ENCODE data around the gene PLA2G5.

The PLA2G5 gene

DNA sequence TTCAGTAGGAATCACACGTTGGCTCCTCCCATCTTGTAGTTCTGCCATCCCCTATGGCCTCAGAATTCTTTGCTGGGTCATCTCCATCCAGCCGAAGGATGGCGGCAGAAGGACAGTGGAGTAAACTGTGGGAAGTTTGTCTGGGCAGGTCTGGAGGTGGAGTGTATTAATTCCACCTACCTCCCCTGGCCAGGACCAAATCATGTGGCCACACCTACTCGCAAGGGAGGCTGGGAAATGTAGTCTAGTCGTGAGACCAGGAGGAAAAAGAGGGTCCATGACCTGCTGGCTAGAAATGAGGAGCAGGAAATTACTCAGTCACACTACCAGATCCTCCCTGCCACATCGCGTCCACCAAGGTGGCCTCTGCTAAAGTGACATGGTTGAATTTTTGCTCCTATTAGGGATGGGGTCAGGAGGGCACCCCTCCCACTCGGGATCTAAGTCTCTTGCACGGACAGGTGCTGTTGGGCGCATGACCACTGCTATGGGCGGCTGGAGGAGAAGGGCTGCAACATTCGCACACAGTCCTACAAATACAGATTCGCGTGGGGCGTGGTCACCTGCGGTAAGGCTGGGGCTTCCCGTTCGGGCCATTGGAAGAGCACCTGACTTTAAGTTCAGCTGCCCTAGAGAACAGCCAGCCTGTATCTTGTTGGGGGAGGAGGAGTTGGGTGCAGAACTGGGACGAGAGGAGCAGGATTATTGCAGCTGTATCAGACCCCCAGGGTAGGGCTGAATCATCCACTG, 19.5 kb downstream of the PLA2G5 start:
- TF ChIP-seq, protein P1, sequence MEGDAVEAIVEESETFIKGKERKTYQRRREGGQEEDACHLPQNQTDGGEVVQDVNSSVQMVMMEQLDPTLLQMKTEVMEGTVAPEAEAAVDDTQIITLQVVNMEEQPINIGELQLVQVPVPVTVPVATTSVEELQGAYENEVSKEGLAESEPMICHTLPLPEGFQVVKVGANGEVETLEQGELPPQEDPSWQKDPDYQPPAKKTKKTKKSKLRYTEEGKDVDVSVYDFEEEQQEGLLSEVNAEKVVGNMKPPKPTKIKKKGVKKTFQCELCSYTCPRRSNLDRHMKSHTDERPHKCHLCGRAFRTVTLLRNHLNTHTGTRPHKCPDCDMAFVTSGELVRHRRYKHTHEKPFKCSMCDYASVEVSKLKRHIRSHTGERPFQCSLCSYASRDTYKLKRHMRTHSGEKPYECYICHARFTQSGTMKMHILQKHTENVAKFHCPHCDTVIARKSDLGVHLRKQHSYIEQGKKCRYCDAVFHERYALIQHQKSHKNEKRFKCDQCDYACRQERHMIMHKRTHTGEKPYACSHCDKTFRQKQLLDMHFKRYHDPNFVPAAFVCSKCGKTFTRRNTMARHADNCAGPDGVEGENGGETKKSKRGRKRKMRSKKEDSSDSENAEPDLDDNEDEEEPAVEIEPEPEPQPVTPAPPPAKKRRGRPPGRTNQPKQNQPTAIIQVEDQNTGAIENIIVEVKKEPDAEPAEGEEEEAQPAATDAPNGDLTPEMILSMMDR (IDR thresholded peaks at IDR 0.05; ENCODE audit: low read depth, low read length) = no peak

DNA sequence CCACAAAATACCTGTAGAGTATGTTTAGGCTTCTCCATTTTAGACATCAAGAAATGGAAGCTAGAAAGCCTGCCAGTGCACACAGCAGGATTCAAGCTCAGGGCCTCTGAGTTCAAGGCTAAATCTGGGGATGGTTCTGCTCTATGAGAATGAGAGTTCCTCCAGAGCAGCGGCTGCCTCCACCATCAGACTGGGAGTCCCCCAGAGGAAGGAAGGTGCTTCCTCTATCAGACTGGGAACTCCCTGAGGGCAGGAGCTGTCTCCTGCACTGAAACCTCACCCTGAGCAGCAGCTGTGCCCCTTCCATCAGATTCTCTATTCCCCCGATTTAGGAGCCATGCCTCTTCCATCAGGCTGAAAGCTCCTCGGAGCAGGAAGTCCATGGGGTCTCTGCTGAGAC, 20.1 kb downstream of the PLA2G5 start:
- H3K4me3 ChIP-seq (ENCODE audit: low read depth, low read length) = no peak overlapping the region
- TF ChIP-seq, protein P1 (IDR thresholded peaks at IDR 0.05; ENCODE audit: low read depth, low read length) = no peak

More for the DNA sequence above, 19.5 kb downstream of the PLA2G5 start:
- H3K4me3 ChIP-seq (ENCODE audit: low read depth, low read length) = no peak overlapping the region

DNA sequence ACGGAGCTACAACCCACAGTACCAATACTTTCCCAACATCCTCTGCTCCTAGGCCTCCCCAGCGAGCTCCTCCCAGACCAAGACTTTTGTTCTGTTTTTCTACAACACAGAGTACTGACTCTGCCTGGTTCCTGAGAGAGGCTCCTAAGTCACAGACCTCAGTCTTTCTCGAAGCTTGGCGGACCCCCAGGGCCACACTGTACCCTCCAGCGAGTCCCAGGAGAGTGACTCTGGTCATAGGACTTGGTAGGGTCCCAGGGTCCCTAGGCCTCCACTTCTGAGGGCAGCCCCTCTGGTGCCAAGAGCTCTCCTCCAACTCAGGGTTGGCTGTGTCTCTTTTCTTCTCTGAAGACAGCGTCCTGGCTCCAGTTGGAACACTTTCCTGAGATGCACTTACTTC, 20.6 kb downstream of the PLA2G5 start:
- H3K4me3 ChIP-seq (ENCODE audit: low read depth, low read length) = no peak overlapping the region
- TF ChIP-seq, protein P1 (IDR thresholded peaks at IDR 0.05; ENCODE audit: low read depth, low read length) = no peak

DNA sequence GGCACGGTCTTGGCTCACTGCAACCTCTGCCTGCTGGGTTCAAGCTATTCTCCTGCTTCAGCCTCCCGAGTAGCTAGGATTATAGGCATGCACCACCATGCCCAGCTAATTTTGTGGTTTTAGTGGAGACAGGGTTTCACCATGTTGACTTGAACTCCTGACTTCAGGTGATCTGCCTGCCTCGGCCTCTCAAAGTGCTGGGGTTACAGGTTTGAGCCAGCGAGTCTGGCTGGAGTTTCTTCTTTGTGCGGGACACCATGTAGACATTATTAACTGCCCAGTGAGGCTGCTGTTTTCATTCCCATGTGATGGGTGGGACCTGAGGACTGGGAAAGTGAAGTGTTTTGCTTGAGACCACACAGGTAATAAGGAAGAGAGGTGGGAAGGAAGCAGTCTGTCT, 23.3 kb downstream of the PLA2G5 start:
- H3K4me3 ChIP-seq (ENCODE audit: low read depth, low read length) = no peak overlapping the region
- TF ChIP-seq, protein P1 (IDR thresholded peaks at IDR 0.05; ENCODE audit: low read depth, low read length) = no peak

DNA sequence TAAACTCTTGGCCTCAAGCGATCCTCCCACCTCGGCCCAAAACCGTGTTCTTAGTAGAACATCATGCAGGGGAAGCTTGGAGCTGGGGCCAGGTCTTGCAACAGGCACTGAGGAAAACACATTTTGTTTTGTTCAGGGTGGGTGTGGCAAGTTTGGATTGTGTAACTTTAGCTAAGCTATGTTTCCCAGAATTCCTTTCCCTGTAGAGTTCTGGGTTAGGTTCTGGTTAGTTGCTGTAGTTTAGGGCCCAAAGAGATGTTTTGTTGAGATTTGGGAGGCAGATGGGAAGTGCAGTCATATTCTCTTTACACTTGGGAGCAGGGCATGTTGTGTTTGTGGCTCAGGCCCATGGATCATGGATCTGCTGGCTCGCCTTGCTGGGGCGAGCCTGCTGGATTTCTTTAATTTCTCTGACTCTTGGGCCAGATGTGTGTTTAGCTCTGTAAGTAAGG, 24.0 kb downstream of the PLA2G5 start:
- no peak overlapping the region for H3K4me3 ChIP-seq (ENCODE audit: low read depth, low read length)
- TF ChIP-seq, protein P1 (IDR thresholded peaks at IDR 0.05; ENCODE audit: low read depth, low read length) = no peak

DNA sequence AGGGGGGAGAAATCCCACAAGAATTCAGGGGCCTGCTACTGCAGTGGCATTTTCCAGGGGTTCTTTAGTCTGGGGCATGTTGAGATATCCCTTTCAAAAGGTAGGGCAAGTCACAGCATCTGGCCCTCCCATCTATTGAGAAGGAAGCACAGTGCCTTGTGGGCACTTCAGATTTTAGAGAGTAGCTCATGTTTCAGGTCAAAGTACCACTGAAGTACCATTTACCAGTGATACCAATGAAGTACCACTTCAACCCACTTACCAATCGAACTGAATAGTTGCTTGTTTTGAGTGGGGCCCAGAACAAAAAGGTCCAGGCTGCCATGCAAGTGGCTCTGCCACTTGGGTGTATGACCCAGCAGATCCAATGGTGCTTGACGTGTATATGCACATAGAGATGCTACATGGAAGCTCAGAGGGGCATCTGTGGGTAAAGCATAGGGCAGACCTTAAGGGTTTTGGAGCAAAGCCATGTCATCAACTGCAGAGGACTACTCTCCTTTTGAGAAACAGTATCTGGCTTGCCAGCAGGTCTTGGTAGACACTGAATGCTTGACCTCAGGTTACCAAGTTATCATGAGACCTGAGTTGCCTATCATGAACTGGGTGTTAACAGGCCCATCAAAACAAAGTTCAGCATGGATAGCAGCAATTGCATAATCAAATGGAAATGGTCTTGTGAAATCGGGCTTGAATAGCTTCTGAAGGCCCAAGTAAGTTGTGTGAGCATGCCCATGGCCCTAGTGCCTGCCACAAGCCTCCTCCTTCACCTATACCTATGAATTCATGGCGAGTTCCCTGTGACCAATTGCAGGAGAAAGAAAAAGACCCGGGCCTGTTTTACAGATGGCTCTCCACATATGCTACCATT, 25.8 kb downstream of the PLA2G5 start:
- H3K4me3 ChIP-seq (ENCODE audit: low read depth, low read length) = no peak overlapping the region
- TF ChIP-seq, protein P1 (IDR thresholded peaks at IDR 0.05; ENCODE audit: low read depth, low read length) = no peak
